ENCODE results near the gene IFITM1. TPM values are rescaled to one million over a fixed set of nuclear protein-coding genes. Genes with fewer than 3 reads are reported as not detected.
A peak's percentile ranks its signal among the peaks of the same experiment; 100 is the strongest.

Gene IFITM1
- total RNA-seq, 1 donor from 2014 or later, result 192 TPM

DNA sequence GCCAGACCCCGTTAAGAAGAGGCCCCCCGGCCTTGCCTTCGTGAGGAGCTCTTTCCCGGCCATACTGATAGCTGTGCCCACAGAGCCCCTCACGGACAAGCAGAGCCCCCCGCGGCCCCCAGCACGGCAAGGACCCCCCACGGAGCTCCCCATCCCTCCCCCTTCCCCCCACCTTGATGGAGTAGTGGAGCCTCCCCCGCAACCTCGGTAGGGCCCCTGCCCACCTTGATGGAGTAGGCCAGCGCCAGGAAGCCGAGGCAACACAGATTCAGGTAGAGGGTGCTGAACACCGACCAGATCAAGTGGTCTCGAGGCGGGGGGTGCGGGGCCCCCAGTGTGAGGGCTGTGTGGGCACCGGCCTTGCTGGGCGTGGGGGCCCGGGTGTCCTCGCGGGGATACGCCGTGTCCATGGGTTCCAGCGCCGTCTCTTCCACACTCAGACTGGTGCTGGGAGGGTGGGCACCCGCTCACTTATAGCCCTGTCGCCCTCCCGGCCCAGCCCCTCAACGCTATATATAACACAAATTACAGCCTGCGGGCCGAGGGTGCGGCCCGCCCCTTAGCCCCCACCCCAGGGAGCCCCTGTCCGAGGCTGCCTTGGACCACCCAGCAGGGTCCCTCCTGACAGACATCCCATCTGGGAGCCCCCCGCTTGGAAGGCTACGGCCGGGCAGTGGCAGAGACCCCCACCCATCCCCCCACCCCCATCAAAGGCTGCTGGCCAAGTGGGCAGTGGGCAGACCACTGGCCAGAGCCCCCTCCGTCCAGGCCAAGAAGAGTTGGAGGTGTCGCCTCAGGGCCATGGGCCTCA, 14.6 kb upstream of the IFITM1 start, which contains the start of gene IFITM5:
TSS of gene IFITM5 (minus strand) at position 446 of the 811 bp plus-strand sequence. CDS start at position 410, 36 bp downstream.
- peaks cover 9% of the 10 kb centered on the region for H3K4me1 Mint-ChIP-seq (ENCODE audit: unreplicated experiment)
- H3K36me3 Mint-ChIP-seq, result no peaks in the 10 kb centered on the region
- no peaks in the 10 kb centered on the region for H3K9me3 Mint-ChIP-seq
- peaks cover 12% of the 10 kb centered on the region for H3K27me3 Mint-ChIP-seq
- DNase-seq (ENCODE audit: extremely low spot score, unreplicated experiment), result no peak
- H3K27ac Mint-ChIP-seq, result peak within 1 kb of the TSS; percentile 7
- no peak within 1 kb of the TSS for H3K4me3 Mint-ChIP-seq
- TF ChIP-seq, protein P1, sequence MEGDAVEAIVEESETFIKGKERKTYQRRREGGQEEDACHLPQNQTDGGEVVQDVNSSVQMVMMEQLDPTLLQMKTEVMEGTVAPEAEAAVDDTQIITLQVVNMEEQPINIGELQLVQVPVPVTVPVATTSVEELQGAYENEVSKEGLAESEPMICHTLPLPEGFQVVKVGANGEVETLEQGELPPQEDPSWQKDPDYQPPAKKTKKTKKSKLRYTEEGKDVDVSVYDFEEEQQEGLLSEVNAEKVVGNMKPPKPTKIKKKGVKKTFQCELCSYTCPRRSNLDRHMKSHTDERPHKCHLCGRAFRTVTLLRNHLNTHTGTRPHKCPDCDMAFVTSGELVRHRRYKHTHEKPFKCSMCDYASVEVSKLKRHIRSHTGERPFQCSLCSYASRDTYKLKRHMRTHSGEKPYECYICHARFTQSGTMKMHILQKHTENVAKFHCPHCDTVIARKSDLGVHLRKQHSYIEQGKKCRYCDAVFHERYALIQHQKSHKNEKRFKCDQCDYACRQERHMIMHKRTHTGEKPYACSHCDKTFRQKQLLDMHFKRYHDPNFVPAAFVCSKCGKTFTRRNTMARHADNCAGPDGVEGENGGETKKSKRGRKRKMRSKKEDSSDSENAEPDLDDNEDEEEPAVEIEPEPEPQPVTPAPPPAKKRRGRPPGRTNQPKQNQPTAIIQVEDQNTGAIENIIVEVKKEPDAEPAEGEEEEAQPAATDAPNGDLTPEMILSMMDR (conservative IDR thresholded peaks at IDR 0.05), result no peak

DNA sequence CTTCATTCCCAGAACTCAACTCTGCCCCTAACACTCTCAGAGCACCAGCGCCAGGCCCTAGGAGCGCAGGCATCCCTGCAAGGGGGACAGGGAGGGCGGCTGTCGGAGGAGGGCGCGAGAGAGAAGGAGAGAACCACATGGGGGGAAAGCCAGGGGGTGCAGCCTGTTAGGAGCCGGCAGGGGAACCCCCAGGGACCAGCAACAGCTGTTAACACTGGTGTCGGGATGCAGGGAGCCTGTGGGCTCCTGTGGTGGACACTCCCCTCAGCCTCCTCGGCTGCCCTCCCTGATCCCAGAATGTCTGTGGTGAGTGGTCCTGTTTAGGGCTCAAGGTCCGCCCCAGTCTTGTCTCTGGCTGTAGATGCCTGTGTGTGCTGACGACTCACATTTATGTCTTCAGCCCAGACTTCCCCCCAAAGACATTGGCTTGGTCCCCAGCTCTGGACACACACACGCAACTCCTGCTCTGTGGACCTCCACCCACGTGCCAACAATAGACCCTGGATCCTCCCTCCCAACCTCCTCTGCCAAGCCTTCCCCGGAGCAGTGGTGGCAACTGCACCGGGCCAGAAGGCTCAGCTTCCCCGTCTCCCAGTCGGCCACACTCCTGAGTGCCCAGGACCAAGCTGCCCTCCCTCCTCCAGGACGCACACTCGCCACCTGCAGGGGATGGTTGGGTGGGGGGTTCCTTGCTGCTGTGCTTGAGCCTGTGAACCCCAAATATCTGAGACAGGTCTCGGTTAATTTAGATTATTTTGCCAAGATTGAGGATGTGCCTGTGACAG, 13.7 kb upstream of the IFITM1 start:
- TF ChIP-seq, protein P1 (conservative IDR thresholded peaks at IDR 0.05), result peak; percentile 26
- Mint-ChIP-seq H3K4me3 (no peak overlapping the region), H3K9me3 (no peaks in the 10 kb centered on the region), H3K4me1 (ENCODE audit: unreplicated experiment) (peaks cover 9% of the 10 kb centered on the region), H3K27ac (peak overlapping the region; percentile 7), H3K27me3 (peaks cover 12% of the 10 kb centered on the region), H3K36me3 (no peaks in the 10 kb centered on the region)
- DNase-seq (ENCODE audit: extremely low spot score, unreplicated experiment), result no peak

DNA sequence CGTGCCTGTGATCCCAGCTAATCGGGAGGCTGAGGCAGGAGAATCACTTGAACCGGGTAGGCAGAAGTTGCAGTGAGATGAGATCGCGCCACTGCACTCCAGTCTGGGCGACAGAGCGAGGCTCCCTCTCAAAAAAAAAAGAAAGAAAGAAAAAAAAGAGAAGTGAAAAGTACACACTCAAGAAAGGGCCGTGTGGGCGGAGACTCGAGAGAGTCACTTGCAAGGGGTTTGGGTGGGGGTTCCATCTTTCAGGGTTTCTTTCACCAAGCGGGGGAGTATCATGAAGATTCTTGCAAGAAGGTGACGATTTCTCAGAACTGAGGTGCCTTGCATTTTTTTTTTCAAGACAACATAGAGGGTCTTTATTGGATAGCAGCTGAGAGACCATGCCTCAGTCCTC, 10.5 kb upstream of the IFITM1 start:
- no peak overlapping the region for H3K4me3 Mint-ChIP-seq

DNA sequence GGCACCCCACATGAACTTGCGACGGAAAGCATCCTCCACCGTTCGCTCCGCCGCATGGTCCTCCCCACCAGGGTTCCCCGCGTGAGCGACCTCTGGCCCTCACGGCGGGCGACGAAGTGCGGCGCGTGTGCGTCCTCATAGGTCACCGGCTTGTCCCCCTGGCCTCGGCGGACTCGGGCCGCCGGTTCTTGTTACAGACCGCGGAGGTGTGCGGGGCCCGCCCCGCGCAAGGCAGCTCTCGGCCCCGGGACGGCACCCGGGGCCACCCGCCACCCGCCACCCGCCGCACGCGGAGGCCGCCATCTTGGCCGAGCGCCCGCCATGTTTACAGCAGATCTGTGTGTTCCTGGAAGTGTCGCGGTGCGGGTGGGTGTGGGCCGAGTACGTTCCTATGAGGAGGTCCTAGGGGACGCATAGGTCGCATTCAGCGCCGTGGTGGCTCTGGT, 9.8 kb upstream of the IFITM1 start:
- TF ChIP-seq, protein P1 (conservative IDR thresholded peaks at IDR 0.05), result no peak

More for the DNA sequence above, 10.5 kb upstream of the IFITM1 start:
- Mint-ChIP-seq H3K9me3 (no peaks in the 10 kb centered on the region), H3K27me3 (peaks cover 18% of the 10 kb centered on the region), H3K36me3 (no peaks in the 10 kb centered on the region), H3K27ac (no peak overlapping the region), H3K4me1 (ENCODE audit: unreplicated experiment) (peaks cover 18% of the 10 kb centered on the region)
- TF ChIP-seq, protein P1 (conservative IDR thresholded peaks at IDR 0.05), result no peak
- DNase-seq (ENCODE audit: extremely low spot score, unreplicated experiment), result no peak

DNA sequence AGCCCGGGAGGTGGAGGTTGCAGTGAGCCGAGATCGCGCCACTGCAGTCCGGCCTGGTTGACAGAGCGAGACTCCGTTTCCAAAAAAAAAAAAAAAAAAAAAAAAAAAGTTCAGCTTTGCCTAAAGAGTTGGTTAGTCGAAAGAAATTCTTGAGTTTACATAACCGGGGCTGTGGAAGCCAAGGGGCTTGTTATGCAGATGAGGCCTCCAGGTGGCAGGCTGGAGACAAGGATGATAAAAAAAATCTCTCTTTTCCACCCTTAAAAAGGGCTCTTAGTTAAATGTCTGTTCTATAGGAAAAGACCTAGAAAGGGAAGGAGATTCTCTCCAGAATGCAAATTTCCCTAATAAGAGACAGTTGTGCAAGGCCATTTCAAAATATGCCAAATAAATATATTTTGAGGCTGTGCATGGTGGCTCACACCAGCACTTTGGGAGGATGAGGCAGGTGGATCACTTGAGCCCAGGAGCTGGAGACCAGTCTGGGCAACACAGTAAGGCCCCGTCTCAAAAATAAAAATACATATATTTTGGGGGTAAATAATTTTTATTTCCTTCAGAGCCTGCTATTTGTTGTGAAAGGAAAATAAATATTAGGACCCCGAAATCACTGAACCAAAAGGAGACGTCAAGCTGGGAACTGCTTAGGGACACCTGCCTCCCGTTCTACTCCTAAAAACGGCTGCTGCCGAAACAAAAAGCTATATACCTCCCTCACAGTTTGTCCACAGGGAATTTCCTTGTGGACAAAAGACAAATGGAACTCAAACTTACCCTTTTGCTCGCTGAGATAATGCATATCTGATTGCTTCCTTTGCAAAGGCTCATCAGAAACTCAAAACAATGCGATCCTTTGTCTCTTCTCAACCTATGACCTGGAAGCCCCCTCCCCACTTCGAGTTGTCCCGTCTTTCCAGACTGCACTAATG, 8.7 kb upstream of the IFITM1 start:
- Mint-ChIP-seq H3K27ac (no peak overlapping the region), H3K4me3 (peak overlapping the region; percentile 36), H3K36me3 (peaks cover 4% of the 10 kb centered on the region), H3K27me3 (peaks cover 24% of the 10 kb centered on the region), H3K9me3 (no peaks in the 10 kb centered on the region), H3K4me1 (ENCODE audit: unreplicated experiment) (peaks cover 31% of the 10 kb centered on the region)
- DNase-seq (ENCODE audit: extremely low spot score, unreplicated experiment), result no peak
- TF ChIP-seq, protein P1 (conservative IDR thresholded peaks at IDR 0.05), result peak; percentile 71

More for the DNA sequence above, 9.8 kb upstream of the IFITM1 start:
- peaks cover 22% of the 10 kb centered on the region for H3K4me1 Mint-ChIP-seq (ENCODE audit: unreplicated experiment)
- H3K36me3 Mint-ChIP-seq, result no peaks in the 10 kb centered on the region
- H3K27ac Mint-ChIP-seq, result no peak overlapping the region
- no peak for DNase-seq (ENCODE audit: extremely low spot score, unreplicated experiment)
- H3K9me3 Mint-ChIP-seq, result no peaks in the 10 kb centered on the region
- no peak overlapping the region for H3K4me3 Mint-ChIP-seq
- H3K27me3 Mint-ChIP-seq, result peaks cover 19% of the 10 kb centered on the region
